Bone marrow (tissue), 2 donors: ENCODE data around the gene SRBD1.

ENCODE experiments used
- DNase-seq, 2 donors: peaks; one replicate each; lab custom pipeline; 2025; lab: John Stamatoyannopoulos, UW

The SRBD1 gene

DNA sequence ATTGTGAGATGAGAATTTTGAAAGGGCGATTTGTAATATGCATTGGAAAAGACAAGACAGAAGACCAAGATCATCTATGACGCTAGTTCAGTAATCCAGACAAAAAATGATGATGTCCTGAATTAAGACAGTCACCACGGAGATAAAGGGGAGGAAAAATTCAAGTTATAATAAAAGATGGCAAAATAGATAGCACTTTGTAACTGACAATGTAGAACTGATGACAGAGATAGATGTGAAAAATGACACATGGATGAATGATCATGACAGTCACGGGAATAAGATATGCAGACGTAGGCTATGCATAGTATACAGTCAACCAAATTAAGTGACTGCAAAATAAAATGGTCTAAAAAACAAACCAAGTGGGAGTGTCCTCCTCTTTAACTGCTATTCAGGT lies 59.2 kb downstream of the SRBD1 start:
- DNase-seq: no peak

DNA sequence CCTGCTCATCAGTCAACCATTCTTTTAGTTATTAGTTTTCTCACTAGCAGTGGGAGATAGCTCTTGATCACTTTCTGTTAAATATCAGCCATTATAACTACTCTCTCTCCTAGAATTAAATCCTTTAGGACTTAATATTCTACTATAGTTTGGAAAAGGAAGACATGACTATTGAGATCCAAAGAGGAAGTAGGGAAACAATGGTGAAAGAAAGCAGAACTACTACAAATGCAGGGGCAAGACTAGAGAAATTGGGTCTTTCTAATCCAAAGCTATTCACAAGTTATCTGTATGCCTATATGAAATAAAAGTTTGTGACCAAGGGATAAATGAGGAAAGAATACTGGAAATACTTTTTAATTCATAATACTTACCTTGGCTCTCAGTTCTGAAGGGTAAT lies 65.1 kb downstream of the SRBD1 start:
- DNase-seq: no peak

DNA sequence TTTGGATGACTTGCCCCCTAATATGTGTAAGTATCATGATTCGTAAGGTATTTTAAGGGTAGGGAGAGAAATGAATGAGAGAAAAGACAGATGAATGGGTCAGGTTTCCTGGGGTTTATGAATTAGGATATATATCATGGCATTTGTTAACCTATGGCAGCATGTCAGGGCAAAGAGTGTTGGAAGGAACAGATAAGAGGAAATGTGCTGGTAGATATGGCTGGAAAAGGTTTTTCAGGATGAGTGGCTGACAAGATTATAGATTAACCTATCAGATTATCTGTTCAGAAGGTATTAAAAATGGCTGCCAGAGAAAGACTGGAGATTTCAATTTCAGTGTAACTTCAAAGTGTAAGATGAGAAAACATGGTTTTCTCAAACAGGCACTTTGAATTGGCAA lies 67.8 kb downstream of the SRBD1 start:
- no peak for DNase-seq

DNA sequence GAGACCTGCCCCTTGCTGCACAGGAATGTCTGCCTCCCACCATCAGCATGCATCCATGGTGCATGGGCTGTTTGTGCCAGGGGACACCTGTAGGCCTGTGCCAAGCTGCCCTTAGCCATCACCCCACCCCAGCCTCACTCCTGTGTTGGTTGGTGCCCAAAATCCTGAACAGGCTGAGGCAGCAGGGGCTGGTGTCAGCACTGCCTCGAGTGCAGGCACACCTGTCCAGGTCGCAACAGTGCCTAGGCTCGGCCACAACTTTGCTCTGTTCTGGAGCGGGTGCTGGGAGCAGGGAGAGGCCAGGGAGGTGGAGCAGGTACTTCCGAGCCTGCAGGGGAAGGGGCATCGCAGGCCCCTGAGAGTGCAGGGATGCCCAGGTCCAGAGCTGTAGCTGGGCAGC lies 69.1 kb downstream of the SRBD1 start:
- DNase-seq: no peak

DNA sequence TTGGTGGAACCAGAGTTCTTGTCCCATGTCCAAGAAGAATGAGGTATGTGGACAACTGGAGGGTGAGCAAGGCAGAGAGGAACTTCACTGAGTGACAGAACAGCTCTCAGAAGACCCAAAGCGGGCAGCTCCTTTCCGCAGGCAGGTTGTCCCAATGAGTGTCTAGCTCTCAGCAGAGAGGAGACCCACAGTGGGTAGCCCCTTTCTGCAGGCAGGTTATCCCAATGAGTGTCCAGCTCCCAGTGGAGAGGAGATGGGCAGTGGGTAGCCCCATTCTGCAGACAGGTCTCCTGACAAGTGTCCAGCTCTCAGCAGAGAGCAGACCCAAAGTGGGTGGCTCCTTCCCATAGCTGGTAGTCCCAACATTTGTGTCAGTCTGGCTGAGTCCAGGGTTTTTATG lies 69.6 kb downstream of the SRBD1 start:
- DNase-seq: no peak

DNA sequence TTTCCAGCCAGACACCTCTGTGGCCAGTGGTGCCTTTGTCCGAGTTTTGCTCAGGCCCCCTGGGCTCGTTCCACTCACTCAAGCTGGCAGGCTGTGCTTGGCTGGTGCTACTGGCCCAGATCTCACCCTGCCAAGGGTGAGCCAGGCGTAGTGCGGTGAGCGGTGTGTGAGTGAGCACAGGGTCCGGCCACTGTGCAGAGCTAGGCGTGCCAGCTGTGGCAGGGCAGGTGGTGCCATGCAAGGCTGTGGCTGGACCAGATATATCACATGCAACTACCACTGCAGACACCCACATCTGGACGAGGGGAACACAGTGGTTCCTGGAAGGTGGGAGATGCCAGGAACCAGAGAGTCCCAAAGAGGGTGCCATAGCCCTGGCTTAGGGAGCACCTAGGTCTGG lies 70.1 kb downstream of the SRBD1 start:
- DNase-seq: no peak

DNA sequence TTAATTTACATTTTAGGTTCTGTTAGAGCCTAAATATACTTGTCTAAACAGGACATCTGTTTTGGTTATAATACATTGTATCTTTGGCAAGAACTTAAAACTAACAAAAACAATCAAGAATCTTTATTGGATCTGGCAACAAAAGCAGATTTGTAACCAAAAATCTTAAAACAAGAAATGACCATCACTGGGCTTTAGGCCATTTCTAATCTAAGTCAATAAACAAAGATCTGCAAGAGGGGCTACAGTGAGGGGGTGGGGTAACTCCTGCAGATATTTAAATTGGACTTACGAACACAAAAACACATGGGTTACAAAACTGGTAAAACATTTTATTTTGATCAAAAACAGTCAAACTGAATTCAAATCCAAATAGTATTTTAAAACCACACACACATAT lies 77.3 kb downstream of the SRBD1 start:
- DNase-seq: no peak

DNA sequence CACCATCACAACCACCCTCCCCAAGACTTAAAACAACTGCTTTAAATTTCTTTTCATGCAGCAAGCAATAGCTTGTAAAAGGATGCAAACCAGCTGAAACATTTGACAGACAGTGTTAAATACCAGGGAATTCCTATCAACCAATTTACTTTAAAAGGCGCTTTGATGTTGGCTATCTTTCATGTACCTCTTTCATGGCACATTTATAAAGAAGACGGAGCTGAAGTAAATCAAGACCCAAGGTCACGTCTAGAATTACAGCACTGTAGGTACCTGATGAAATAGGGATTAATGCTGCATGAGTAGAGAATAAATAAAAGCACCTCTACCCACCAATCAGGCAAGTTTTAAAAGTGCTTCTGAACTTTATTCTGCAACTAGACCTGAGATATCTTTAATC lies 78.9 kb downstream of the SRBD1 start:
- no peak for DNase-seq

DNA sequence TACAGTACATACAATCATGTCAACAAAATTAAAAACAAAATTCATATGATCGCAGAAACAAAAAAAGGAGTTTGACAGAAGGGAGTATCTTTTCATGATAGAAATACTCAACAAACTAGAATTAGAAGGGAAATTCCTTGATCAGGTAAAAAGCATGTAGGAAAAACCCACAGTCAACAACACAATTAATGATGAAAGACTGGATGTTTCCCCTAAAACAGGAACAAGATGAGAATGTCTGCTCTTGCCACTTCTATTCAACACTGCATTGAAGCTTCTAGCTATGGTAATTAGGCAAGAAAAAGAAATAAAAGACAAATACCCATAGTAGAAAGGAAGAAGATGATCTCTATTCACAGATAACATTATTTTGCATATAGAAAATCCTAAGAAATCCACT lies 87.1 kb downstream of the SRBD1 start:
- no peak for DNase-seq

DNA sequence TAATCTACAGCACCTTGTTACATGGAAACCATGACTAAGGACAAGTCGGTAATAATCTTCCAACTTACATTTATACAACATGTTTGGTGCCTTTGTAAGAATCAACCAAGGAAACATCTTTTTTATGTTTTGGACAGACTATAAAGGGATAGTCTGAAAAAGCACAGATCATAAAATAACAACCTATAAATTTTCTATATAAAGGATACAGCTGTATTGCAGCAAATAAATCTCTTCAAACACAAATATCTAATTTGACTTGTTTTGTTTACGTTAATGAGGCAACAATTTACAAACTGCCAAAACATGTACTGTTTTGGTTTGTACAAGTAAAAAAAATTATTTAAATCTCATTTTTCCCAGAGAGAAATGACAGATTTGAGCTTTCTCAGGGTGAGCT lies 92.5 kb downstream of the SRBD1 start:
- DNase-seq: no peak

DNA sequence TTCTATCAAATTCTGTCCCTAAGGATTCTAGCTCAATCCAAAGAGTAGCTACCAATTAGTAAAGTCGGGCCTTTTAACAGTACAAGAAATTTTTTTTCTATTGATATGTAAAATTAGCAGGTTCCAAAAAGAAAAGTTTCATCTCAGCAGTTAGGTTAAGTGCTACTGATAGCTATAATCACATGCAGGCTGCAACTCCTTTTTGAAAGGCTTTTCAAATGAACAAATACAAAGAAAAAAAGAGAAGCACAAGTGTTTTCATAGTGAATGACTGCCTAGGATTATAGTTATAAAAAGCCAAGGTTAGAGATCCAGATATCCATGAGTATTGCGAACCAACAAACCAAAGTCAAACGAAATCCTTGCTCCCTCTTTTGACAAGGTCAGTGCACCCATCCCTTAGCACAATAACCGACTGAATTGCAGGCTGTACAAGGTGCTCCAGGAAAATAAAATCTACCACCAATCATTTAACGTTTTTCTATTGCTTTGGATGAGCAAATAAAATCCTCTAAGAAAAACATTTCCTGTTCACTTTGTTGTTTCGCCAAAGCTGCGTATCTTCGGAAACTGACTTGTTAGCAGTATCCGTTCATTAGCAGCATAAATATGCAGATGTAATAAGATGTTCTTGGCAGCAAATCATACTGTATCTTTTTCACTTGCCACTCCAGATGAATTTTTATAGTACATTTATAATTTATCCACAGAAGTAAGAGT lies 100.2 kb downstream of the SRBD1 start:
- DNase-seq: no peak

DNA sequence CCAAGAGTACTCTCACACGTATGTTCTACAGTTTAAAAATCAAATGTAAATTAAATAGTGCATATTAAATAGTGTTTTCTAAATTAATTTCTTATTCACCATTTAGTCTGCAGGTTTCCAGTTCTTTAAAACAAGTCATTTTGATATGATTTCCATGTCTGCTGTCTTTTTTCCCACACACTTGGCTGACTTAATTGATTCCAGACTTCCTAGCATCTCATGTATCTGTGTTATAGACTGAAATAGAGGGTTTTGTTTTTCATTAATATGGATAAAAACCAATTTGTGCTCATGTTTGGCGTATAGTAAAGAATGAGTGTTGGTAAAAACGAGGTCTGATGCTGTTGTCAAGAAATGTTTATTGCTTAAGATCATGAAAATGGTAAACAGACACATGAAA lies 104.3 kb downstream of the SRBD1 start:
- DNase-seq: no peak

DNA sequence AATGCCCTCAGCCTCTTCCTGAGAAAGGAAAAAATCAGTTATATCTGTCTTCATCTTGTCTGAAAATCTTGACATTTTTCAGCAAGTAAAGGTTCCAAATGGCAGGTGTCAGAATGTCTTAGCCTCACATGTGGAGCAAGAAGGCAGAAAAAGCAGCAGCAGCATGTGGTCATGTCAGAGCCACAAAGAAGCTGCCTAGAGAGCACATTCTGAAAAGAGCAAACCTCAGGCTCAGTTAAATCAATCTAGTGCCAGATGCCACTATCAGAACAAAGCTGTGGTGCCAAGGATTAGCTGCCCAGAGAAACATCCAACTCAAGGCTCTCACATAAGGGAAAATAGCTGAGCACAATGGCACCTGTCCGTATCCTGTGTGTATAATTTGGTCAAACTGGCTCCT lies 105.9 kb downstream of the SRBD1 start:
- no peak for DNase-seq

DNA sequence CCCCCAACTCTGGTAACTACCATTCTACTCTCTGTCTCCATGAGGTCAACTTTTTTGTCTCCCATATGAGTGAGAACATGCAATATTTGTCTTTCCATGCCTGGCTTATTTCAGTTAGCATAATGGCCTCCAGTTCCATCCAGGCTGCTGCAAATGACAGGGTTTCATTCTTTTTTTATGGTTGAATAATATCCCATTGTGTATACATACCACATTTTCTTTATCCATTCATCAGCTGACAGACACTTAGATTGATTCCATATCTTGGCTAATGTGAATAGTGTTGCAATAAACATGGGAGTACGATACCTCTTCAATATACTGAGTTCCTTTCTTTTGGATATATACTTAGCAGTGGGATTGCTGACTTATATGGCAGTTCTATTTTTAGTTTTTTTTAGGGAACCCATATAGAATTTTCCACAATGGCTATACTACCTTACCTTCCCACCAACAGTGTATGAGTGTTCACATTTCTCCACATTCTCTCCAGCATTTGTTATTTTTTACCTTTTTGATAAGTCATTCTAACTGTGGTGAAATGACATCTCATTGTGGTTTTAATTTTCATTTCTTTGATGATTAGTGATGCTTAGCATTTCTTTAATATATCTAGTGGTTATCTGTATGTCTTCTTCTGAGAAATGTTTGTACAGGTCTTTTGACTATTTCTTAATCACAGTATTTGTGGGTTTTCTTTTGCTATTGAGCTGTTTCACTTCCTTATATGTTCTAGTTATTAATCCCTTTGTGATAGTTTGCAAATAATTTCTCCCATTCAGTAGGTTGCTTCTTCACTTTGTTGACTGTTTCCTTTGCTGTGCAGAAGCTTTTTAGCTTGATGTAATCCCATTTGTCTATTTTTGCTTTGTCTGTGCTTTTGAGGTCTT lies 112.2 kb downstream of the SRBD1 start:
- DNase-seq: no peak

DNA sequence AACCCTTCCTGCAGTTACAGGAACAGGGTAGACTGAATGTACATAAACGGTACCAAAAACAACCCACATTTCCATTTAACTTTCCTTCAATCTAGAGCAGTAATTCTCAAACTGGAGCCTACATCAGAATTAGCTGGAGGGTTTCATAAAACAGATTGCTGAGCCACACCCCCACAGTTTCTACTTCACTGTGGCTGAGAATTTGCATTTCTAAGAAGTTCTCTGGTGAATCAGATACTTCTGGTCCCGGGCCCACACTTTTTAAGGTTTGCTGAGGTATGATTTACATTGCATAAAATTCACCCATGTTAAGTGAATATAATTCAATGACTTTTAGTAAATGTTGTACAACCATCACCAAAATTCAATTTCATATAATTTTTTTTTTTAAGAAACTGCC lies 113.7 kb downstream of the SRBD1 start:
- DNase-seq: no peak

DNA sequence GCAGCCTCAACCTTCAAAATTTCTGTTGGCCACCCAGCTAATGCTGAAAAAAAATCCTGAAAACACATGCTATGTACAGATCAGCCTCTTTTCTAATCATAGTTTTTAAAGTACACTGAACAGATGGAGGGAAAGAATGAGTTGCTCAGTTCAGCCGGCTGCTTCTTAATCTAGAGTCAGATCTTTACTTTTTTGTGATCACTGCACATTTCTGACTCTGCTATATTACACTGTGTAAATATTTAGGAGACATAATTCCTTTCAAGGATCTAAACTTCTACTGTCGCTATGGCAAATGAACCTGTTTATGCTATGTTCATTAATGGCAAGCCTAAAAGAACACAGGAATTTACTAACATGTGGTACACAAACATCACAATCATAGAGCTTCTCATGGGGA lies 114.2 kb downstream of the SRBD1 start:
- no peak for DNase-seq

DNA sequence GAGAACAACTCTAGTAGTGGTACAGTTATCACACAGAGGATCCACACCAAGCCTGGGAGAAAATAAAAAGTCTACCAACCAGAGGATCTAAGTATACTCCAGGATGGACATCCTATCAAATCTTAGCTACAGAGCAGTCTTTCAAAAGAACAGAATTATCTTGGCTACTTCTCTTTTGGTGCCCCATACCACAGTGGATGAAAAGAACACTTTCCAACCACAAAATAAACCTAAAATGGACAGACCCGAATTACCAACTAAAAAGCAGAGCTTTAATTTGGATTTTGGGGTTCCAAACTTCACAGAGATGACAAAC lies 116.1 kb downstream of the SRBD1 start:
- no peak for DNase-seq

DNA sequence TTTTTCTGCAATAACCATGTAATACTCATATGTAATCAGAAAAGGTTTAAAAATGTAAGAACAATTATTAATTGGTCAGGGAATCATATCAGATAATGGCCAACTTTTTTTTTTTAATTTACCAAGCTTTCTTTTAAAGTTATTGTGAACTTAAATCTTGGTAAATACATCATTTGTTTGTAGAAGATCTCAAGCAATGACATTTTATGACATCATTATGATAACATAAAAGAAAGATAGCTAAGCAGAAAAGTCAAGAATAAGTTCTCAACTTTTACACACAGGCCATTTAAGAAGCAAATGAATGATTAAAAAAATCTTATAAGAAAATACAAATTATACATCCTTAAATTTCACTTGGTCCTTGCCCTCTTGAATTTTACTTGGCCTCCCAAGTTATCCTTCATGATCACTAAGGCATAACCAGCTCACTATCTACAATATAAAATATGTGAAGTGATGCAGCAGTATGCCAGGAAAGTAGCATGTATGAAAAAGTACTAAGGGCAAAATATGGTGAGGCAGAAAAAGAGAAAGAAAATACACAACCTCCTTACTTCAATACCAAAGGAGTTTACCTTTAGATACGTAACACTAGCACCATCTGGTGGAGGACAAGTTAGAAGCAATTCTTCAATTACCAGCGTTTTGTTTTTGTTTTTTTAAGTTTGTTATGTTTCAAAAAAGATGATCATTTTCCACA lies 116.6 kb downstream of the SRBD1 start:
- peak in 1 of 2 donors; percentile 32 for DNase-seq

DNA sequence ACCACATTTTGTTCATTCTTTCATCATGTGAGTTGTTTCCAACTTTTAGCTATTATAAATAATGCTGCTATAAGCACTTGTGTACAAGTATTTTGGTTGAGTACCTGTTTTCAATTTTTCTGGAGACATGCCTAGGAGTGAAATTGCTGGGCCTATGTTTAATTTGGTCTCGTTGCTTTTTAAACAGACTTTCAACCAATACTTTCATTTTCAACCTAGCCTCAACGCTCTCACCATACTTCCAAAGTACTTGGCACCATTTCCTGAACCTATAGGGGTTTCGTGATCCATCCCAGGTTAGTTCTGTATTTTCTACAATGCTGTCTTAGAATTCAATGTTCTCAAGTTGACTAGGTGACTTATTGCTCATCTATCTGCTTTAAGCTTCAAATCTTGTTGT lies 126.1 kb downstream of the SRBD1 start:
- no peak for DNase-seq

DNA sequence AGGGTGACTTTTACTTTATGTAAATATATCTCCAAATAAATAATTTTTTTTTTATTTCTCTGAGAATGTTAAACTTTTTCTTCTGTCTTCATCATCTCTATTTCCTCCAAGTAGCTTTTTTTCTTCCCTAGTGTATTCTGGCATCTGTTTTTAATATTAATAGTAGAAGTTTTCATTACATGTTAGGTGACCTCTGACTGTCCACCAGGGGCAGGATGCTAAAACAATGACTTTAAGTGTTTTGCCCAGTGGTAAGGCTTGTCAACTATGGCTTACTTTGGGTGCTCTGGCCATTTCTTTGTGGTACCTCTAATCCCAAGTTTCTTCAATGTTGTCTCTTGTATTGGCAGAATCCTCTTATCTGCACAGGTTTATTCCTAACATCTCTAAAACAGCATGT lies 127.1 kb downstream of the SRBD1 start:
- no peak for DNase-seq

DNA sequence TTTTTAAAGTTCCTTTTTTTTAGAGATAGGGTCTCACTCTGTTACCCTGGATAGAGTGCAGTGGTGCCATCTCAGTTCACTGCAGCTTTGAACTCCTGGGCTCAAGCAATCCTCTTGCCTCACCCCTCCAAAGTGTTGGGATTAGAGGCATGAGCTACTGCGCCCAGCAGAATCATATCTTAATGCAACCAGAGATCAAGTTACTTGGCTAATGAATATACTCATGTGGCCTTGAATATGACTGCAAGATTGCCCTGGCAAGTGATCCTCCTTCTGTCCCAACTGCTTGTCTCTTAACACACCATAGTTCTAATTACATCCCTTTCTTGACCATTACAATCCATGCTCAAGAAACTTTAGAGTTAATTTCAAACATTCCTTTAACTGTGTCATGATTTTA lies 133.5 kb downstream of the SRBD1 start:
- no peak for DNase-seq

DNA sequence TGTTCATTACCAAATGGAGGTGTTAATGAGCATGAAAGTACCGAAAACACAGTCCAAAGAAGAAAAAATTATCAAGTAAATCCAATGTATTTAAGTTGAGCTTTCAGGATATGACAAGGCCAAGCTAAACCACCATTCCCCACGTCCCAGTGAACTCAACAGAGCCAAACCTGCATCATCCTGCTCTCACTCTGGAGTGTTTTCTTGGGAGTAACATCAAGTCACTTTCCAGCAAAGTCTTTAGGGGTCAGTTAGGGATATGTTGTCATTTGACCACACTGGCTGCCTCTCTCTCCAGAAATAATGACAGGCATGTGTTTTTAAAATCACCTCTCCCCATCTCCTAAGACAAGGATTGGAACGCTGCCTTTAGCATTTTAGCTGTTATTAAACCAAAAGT lies 140.5 kb downstream of the SRBD1 start:
- DNase-seq: no peak
